CMK (cell line): ENCODE results near the gene NUDT8.
"Not testable (repeated sequence)": the region's sequence is repeated elsewhere in the genome, so short reads cannot be mapped to it uniquely, and the experiment has no call there.

Experiments
- DNase-seq: peaks from one replicate; pipeline ENCODE4 v3.0.0-alpha.2; 2010; ENCODE audit warnings: low read depth

NUDT8 gene

GRCh38 chr11:67660752-67661151 is 31.0 kb upstream of the NUDT8 start:
- not testable (repeated sequence) for DNase-seq

- not testable (repeated sequence) for DNase-seq
These were observed 30.0 kb upstream of the NUDT8 start for GRCh38 chr11:67659651-67660165.

- no peak for DNase-seq
These were observed 27.6 kb upstream of the NUDT8 start for GRCh38 chr11:67657300-67657699.

GRCh38 chr11:67656278-67656922 is 26.7 kb upstream of the NUDT8 start:
- no peak for DNase-seq

GRCh38 chr11:67654225-67654624 is 24.5 kb upstream of the NUDT8 start:
- DNase-seq = no peak

- DNase-seq = no peak
These were observed 23.5 kb upstream of the NUDT8 start for GRCh38 chr11:67652965-67653845.

GRCh38 chr11:67651976-67652781 is 22.4 kb upstream of the NUDT8 start:
- DNase-seq = no peak

- DNase-seq = no peak
These were observed 20.1 kb upstream of the NUDT8 start for GRCh38 chr11:67649634-67650510.

- no peak for DNase-seq
These were observed 19.3 kb upstream of the NUDT8 start for GRCh38 chr11:67648796-67649613.

- DNase-seq = no peak
These were observed 18.5 kb upstream of the NUDT8 start for GRCh38 chr11:67648140-67648795.

GRCh38 chr11:67647471-67647870 is 17.7 kb upstream of the NUDT8 start:
- no peak for DNase-seq

GRCh38 chr11:67646535-67647336 is 17.0 kb upstream of the NUDT8 start:
- DNase-seq = peak; percentile 49

- no peak for DNase-seq
These were observed 16.1 kb upstream of the NUDT8 start for GRCh38 chr11:67645521-67646461.

- DNase-seq = no peak
These were observed 15.0 kb upstream of the NUDT8 start for GRCh38 chr11:67644472-67645418.

GRCh38 chr11:67644042-67644441 is 14.3 kb upstream of the NUDT8 start:
- no peak for DNase-seq

GRCh38 chr11:67642173-67643120 is 12.7 kb upstream of the NUDT8 start:
- no peak for DNase-seq
